Pancreas (tissue), 10 donors: ENCODE results near the gene PTRH1. TPM values are rescaled to one million over a fixed set of nuclear protein-coding genes. Genes with fewer than 3 reads are reported as not detected.
A peak's percentile ranks its signal among the peaks of the same experiment; 100 is the strongest.

Source experiments
- ATAC-seq, 4 donors: fragments of 200-7000 bp; cut with Tn5 transposase; one replicate each; pipeline versions ENCODE4 v1.8.0 to v1.9.1; 2020; ENCODE audit warnings: mild to moderate bottlenecking in 4 of 4, moderate library complexity in 4 of 4
- DNase-seq, 6 donors: peaks; one replicate each; pipeline ENCODE4 v3.0.0-alpha.2; 2020
- FAIRE-seq: peaks from 2 replicates; lab custom pipeline; 2012; peaks lifted over from hg19 to GRCh38; lab: Jason Lieb, UNC
- H3K27ac ChIP-seq, 4 donors: fragments of 200-600 bp; sonication (generic); 1 replicate in 3 of 4; 2 replicates in 1 of 4; pipeline versions ENCODE4 v1.5.0 to v1.8.0; 2020
- H3K27me3 ChIP-seq, 4 donors: fragments of 200-600 bp; one replicate each; pipeline ENCODE4 v1.8.0; 2021
- H3K36me3 ChIP-seq, 3 donors: fragments of 200-600 bp; sonication (generic) in 1 of 3; one replicate each; pipeline versions ENCODE4 v1.5.0 to v1.8.0; 2020 to 2021
- H3K4me1 ChIP-seq, 3 donors: fragments of 200-600 bp; one replicate each; pipeline ENCODE4 v1.8.0; 2021
- H3K4me3 ChIP-seq, 4 donors: fragments of 200-600 bp; sonication (generic) in 2 of 4; one replicate each; pipeline versions ENCODE4 v1.5.0 to v1.8.0; 2020 to 2021
- H3K9me3 ChIP-seq, 4 donors: fragments of 200-600 bp; one replicate each; pipeline ENCODE4 v1.8.0; 2021
- WGBS, 2 donors: extraction: QIAGEN DNeasy Blood & Tissue Kit; methylation state at CpG; one replicate each; pipeline ENCODE4 v1.1.7; 2013; 5-methylcytosine and 5-hydroxymethylcytosine counted together
- intact Hi-C, 3 donors: fragments of 100-400 bp; cut with DNase I; formaldehyde crosslinking; loops; one replicate each; pipeline versions ENCODE4 v1.11.1 to v1.14.2; 2022
- polyA plus RNA-seq, 2 donors: library from polyadenylated mRNA; stranded (reverse); fragments of 200-250 nt; gene quantifications; one replicate each; pipeline ENCODE4 v1.2.3, GENCODE V29; 2013
- total RNA-seq, 6 donors: library from RNA; stranded (reverse); fragmentation: NEBNext Ultra II Directional in 4 of 6; extraction: Animal tissue kit (Norgen Biotek cat#: 25700) in 4 of 6; gene quantifications; one replicate each; pipeline versions ENCODE4 v1.2.1 to v1.2.4, GENCODE V29; 2021 to 2023
- TF ChIP-seq, protein P1 (sequence below), 4 donors: fragments of 200-600 bp; sonication (generic) in 3 of 4; IDR thresholded peaks; one replicate each; pipeline versions ENCODE4 v1.5.0 to v1.8.0; 2021; ENCODE audit warnings: antibody characterized with exemption in 4 of 4
- donor health status: healthy with polysubstance abuse.
- donor health status: DM: no; HTN: no; CAD: no; lungs with moderate emphysema.
- donor health status: DM: no; HTN: no; CAD: no.
- donor health status: control.
- donor health status: control.
- donor health status: Bipolar disorder and iron deficiency.
- donor health status: DM: yes; HTN: yes; CAD: no.
- donor health status: DM: no; HTN: no; CAD: no.
- donor health status: DM: no; HTN: no; CAD: no.
- donor health status: DM: yes; HTN: yes; CAD: no.

PTRH1 gene
- total and polyA plus RNA-seq, 8 donors = 5.6 to 13.4 (median 10.3) TPM

DNA sequence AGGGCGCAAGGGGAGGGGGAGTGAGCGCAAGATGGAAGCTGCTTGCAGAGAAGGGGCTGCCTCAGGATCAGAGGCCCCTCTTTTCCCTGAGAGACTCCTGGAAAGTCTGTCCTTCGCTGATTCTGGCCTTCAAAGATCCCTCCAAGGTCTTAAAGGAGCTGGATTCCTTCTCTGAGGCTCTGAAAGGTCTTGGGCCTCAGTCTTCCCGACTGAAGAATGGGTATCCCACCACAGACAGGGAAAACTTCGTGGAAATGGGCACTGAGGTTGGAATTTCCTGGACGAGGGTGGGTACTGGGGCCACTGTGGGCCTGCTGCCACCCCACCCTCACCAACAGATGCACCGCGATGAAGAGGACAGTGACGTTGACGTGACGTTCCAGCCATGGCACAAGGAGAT is 3.1 kb downstream of the PTRH1 start:
- ATAC-seq (no peak), DNase-seq (no peak), FAIRE-seq (no peak)
- Histone ChIP-seq H3K4me1 (peaks cover 0 to 14% (median 9%) of the 10 kb centered on the region in 3 donors), H3K36me3 (no peaks in the 10 kb centered on the region), H3K27ac (no peak overlapping the region), H3K4me3 (no peak overlapping the region), H3K9me3 (no peaks in the 10 kb centered on the region), H3K27me3 (no peaks in the 10 kb centered on the region)
- TF ChIP-seq, protein P1, sequence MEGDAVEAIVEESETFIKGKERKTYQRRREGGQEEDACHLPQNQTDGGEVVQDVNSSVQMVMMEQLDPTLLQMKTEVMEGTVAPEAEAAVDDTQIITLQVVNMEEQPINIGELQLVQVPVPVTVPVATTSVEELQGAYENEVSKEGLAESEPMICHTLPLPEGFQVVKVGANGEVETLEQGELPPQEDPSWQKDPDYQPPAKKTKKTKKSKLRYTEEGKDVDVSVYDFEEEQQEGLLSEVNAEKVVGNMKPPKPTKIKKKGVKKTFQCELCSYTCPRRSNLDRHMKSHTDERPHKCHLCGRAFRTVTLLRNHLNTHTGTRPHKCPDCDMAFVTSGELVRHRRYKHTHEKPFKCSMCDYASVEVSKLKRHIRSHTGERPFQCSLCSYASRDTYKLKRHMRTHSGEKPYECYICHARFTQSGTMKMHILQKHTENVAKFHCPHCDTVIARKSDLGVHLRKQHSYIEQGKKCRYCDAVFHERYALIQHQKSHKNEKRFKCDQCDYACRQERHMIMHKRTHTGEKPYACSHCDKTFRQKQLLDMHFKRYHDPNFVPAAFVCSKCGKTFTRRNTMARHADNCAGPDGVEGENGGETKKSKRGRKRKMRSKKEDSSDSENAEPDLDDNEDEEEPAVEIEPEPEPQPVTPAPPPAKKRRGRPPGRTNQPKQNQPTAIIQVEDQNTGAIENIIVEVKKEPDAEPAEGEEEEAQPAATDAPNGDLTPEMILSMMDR (IDR thresholded peaks at IDR 0.05) = no peak
- intact Hi-C loops = no loop called here
- WGBS, 2 donors = 88 to 92% methylated on average over 11 of the region's 11 CpGs

DNA sequence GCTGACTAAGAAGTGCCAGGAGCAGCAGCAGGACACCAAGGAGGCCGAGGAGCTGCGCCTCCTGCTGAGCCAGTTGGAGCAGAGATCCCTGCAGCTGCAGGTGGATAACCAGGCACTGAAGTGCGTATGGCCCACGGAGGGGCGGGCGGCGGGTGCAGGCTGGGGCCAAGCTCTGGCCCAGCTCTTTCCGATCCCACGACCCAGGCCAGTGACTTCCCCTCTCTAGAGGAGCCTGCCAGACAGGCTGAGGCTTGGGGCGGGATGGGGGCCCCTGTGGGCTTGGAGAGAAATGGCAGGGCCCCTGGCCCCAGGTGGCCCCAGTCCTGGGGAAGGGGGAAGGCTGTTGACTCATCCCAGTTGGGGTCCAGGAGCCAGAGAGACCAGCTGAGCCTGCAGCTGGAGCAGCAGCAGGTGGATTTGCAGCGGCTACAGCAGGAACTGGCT is 3.6 kb downstream of the PTRH1 start:
- no peaks in the 10 kb centered on the region for H3K9me3 ChIP-seq
- DNase-seq (peak in 1 of 6 donors; percentile 66), ATAC-seq (no peak), FAIRE-seq (no peak)
- H3K36me3 ChIP-seq = no peaks in the 10 kb centered on the region
- 92 to 93% methylated on average over 6 to 11 of the region's 11 CpGs for WGBS, 2 donors
- no peak overlapping the region for H3K4me3 ChIP-seq
- no peaks in the 10 kb centered on the region for H3K27me3 ChIP-seq
- H3K4me1 ChIP-seq = peaks cover 0 to 14% (median 13%) of the 10 kb centered on the region in 3 donors
- TF ChIP-seq, protein P1 (IDR thresholded peaks at IDR 0.05) = no peak
- no peak overlapping the region for H3K27ac ChIP-seq
- intact Hi-C loops = no loop called here

DNA sequence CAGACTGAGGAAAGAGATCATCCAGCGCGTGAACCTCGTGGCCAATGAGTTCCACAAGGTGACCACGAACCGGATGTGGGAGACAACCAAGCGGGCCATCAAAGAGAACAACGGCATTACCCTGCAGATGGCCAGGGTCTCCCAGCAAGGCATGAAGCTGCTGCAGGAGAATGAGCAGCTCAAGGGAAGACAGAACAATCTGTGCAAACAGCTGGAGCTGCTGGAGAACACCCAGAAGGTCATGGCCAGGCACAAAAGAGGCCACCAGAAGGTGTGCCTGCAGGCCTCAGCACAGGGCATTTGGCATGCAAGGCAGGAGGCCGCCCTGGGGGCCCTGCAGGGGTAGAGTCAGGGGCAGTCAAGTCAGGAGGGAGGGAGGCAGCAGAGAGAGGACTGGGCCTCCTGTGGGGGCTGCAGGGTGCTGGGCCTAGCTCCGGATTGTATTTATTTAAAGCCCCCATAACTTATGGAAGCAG is 4.2 kb downstream of the PTRH1 start:
- intact Hi-C loops = no loop called here
- TF ChIP-seq, protein P1 (IDR thresholded peaks at IDR 0.05) = no peak
- no peak for FAIRE-seq

DNA sequence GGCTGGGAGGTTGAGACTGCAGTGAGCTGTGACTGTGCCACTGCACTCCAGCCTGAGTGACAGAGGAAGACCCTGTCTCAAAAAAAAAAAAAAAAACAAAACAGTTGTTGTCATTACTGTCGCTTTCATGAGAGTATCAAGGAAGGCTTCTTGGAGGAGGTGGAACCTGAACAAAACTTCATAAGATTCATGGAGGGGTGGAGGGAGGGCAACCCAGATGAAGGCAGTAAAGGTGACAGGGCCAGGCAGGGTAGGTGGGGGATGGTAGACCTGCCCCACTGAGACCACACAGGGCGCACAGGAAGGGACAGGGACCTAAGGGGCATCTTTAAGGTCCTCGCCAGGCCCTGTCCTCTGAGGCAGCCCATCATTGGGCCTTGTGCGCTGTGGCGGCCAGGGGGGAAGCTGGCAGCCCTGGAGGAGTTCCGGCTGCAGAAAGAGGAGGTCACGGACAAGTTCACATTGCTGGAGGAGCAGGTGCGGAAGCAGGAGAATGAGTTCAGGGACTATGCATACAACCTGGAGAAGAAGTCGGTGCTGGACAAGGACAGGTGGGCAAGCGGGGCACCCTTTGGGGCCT is 5.2 kb downstream of the PTRH1 start:
- 92% methylated on average over 10 of the region's 10 CpGs for WGBS, 2 donors
- TF ChIP-seq, protein P1 (IDR thresholded peaks at IDR 0.05) = no peak
- intact Hi-C loops = no loop called here

More for the DNA sequence above, 4.2 kb downstream of the PTRH1 start:
- H3K27ac ChIP-seq = no peak overlapping the region
- no peak overlapping the region for H3K4me3 ChIP-seq
- no peaks in the 10 kb centered on the region for H3K9me3 ChIP-seq
- 83 to 84% methylated on average over 9 of the region's 9 CpGs for WGBS, 2 donors
- H3K4me1 ChIP-seq = peaks cover 0 to 12% (median 11%) of the 10 kb centered on the region in 3 donors
- DNase-seq (peak in 1 of 6 donors; percentile 52), ATAC-seq (no peak)
- no peaks in the 10 kb centered on the region for H3K27me3 ChIP-seq
- no peaks in the 10 kb centered on the region for H3K36me3 ChIP-seq

More for the DNA sequence above, 5.2 kb downstream of the PTRH1 start:
- DNase-seq (peak in 1 of 6 donors; percentile 33), FAIRE-seq (no peak), ATAC-seq (no peak)
- no peaks in the 10 kb centered on the region for H3K36me3 ChIP-seq
- peaks cover 0 to 15% (median 8%) of the 10 kb centered on the region in 3 donors for H3K4me1 ChIP-seq
- H3K27ac ChIP-seq = no peak overlapping the region
- H3K9me3 ChIP-seq = no peaks in the 10 kb centered on the region
- no peak overlapping the region for H3K4me3 ChIP-seq
- H3K27me3 ChIP-seq = no peaks in the 10 kb centered on the region
